Activated CD8-positive, alpha-beta memory T cell treated with anti-CD3 and anti-CD28 coated beads for 48 hours (primary cell): ENCODE results near the gene TMEM203.

Experiments
- DNase-seq, 3 experiments: peaks; one replicate each; pipeline ENCODE4 v3.0.0-alpha.2; 2020; ENCODE audit warnings: low read depth in 2 of 3, low spot score in 2 of 3

TMEM203 gene

GRCh38 chr9:137198051-137198901, 7.2 kb downstream of the TMEM203 start:
- no peak for DNase-seq

- DNase-seq: no peak
Measured at GRCh38 chr9:137195525-137196220, 9.8 kb downstream of the TMEM203 start.

- DNase-seq: no peak
Measured at GRCh38 chr9:137194909-137195308, 10.5 kb downstream of the TMEM203 start.

GRCh38 chr9:137194388-137194787, 11.1 kb downstream of the TMEM203 start:
- DNase-seq: no peak

- no peak for DNase-seq
Measured at GRCh38 chr9:137193771-137194170, 11.7 kb downstream of the TMEM203 start.

- no peak for DNase-seq
Measured at GRCh38 chr9:137192859-137193258, 12.6 kb downstream of the TMEM203 start.

- no peak for DNase-seq
Measured at GRCh38 chr9:137192448-137192780, 13.0 kb downstream of the TMEM203 start.

- DNase-seq: no peak
Measured at GRCh38 chr9:137191691-137192447, 13.6 kb downstream of the TMEM203 start.

- DNase-seq: no peak
Measured at GRCh38 chr9:137191245-137191644, 14.2 kb downstream of the TMEM203 start.

GRCh38 chr9:137190315-137190856, 15.1 kb downstream of the TMEM203 start:
- DNase-seq: no peak

GRCh38 chr9:137189297-137190295, 15.9 kb downstream of the TMEM203 start:
- DNase-seq: no peak

- DNase-seq: peak; percentile 91 to 97 (median 96)
Measured at GRCh38 chr9:137188490-137189296, 16.8 kb downstream of the TMEM203 start, which contains the start of the genes ANAPC2 and SSNA1. Gene ANAPC2, minus strand, starts transcription at chr9:137188560. Its CDS starts 28 bp downstream, at chr9:137188532. Gene SSNA1, plus strand, starts transcription at chr9:137188676. Its CDS starts 51 bp downstream, at chr9:137188727.

GRCh38 chr9:137188086-137188489, 17.4 kb downstream of the TMEM203 start:
- no peak for DNase-seq

GRCh38 chr9:137187386-137187785, 18.1 kb downstream of the TMEM203 start:
- DNase-seq: no peak

GRCh38 chr9:137186385-137186784, 19.1 kb downstream of the TMEM203 start:
- no peak for DNase-seq

GRCh38 chr9:137185921-137186320, 19.5 kb downstream of the TMEM203 start:
- no peak for DNase-seq

- no peak for DNase-seq
Measured at GRCh38 chr9:137184881-137185660, 20.4 kb downstream of the TMEM203 start.

GRCh38 chr9:137183980-137184595, 21.4 kb downstream of the TMEM203 start:
- no peak for DNase-seq
